ENCODE measurements around the gene CPZ.

DNA sequence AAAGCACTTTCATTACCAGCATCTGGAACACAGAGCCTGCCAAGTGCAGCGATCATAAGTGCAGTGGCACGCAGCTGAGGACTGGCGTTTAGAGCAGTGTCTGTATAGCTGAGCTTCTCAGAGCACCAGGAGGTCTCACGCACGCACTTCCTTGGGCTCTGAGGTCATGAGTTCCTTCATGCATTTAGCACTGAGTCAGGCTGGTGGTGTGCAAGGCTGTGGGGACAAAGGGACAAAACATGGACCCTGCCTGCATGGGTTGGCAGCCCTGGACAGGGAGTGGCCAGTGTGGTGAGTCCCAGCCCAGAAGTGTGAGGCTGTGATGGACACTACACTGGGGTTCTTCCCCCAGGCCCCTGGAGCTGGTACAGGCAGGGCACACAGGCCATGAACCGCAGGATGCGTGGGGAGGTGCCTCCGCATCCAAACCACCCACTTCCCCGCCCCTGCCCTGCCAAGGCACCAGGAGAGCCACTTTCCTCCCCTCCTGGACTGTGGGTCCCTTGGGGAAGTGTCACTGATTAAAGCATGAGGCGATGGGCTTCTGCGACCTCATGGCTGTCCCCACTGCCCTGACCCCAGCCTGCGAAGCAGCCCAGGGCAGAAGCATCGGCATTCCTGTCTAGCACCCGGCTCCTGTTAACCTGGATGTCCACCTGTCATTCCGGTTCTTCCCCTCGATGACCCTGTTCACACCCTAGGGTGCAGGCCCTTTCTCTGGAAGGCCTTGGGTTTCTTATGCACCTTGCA lies 49.6 kb upstream of the CPZ start:
- TF ChIP-seq, protein P1, sequence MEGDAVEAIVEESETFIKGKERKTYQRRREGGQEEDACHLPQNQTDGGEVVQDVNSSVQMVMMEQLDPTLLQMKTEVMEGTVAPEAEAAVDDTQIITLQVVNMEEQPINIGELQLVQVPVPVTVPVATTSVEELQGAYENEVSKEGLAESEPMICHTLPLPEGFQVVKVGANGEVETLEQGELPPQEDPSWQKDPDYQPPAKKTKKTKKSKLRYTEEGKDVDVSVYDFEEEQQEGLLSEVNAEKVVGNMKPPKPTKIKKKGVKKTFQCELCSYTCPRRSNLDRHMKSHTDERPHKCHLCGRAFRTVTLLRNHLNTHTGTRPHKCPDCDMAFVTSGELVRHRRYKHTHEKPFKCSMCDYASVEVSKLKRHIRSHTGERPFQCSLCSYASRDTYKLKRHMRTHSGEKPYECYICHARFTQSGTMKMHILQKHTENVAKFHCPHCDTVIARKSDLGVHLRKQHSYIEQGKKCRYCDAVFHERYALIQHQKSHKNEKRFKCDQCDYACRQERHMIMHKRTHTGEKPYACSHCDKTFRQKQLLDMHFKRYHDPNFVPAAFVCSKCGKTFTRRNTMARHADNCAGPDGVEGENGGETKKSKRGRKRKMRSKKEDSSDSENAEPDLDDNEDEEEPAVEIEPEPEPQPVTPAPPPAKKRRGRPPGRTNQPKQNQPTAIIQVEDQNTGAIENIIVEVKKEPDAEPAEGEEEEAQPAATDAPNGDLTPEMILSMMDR (tag by site-specific recombination; IDR thresholded peaks at IDR 0.05) = no peak
- TF ChIP-seq, protein P2, sequence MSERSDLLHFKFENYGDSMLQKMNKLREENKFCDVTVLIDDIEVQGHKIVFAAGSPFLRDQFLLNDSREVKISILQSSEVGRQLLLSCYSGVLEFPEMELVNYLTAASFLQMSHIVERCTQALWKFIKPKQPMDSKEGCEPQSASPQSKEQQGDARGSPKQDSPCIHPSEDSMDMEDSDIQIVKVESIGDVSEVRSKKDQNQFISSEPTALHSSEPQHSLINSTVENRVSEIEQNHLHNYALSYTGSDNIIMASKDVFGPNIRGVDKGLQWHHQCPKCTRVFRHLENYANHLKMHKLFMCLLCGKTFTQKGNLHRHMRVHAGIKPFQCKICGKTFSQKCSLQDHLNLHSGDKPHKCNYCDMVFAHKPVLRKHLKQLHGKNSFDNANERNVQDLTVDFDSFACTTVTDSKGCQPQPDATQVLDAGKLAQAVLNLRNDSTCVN (tag by site-specific recombination; optimal IDR thresholded peaks at IDR 0.05) = no peak
- TF ChIP-seq, protein P3, sequence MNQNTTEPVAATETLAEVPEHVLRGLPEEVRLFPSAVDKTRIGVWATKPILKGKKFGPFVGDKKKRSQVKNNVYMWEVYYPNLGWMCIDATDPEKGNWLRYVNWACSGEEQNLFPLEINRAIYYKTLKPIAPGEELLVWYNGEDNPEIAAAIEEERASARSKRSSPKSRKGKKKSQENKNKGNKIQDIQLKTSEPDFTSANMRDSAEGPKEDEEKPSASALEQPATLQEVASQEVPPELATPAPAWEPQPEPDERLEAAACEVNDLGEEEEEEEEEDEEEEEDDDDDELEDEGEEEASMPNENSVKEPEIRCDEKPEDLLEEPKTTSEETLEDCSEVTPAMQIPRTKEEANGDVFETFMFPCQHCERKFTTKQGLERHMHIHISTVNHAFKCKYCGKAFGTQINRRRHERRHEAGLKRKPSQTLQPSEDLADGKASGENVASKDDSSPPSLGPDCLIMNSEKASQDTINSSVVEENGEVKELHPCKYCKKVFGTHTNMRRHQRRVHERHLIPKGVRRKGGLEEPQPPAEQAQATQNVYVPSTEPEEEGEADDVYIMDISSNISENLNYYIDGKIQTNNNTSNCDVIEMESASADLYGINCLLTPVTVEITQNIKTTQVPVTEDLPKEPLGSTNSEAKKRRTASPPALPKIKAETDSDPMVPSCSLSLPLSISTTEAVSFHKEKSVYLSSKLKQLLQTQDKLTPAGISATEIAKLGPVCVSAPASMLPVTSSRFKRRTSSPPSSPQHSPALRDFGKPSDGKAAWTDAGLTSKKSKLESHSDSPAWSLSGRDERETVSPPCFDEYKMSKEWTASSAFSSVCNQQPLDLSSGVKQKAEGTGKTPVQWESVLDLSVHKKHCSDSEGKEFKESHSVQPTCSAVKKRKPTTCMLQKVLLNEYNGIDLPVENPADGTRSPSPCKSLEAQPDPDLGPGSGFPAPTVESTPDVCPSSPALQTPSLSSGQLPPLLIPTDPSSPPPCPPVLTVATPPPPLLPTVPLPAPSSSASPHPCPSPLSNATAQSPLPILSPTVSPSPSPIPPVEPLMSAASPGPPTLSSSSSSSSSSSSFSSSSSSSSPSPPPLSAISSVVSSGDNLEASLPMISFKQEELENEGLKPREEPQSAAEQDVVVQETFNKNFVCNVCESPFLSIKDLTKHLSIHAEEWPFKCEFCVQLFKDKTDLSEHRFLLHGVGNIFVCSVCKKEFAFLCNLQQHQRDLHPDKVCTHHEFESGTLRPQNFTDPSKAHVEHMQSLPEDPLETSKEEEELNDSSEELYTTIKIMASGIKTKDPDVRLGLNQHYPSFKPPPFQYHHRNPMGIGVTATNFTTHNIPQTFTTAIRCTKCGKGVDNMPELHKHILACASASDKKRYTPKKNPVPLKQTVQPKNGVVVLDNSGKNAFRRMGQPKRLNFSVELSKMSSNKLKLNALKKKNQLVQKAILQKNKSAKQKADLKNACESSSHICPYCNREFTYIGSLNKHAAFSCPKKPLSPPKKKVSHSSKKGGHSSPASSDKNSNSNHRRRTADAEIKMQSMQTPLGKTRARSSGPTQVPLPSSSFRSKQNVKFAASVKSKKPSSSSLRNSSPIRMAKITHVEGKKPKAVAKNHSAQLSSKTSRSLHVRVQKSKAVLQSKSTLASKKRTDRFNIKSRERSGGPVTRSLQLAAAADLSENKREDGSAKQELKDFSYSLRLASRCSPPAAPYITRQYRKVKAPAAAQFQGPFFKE (tag by site-specific recombination; IDR thresholded peaks at IDR 0.05; ENCODE audit: borderline replicate concordance) = no peak
- TF ChIP-seq ZBTB8A (tag by site-specific recombination; IDR thresholded peaks at IDR 0.05) (no peak), ZNF610 (tag by site-specific recombination; IDR thresholded peaks at IDR 0.05; ENCODE audit: borderline replicate concordance) (no peak), ZEB2 (tag by site-specific recombination; IDR thresholded peaks at IDR 0.05) (no peak), SP2 (tag by site-specific recombination; IDR thresholded peaks at IDR 0.05) (no peak), ZNF416 (tag by site-specific recombination; IDR thresholded peaks at IDR 0.05) (no peak)
- TF ChIP-seq, protein P4, sequence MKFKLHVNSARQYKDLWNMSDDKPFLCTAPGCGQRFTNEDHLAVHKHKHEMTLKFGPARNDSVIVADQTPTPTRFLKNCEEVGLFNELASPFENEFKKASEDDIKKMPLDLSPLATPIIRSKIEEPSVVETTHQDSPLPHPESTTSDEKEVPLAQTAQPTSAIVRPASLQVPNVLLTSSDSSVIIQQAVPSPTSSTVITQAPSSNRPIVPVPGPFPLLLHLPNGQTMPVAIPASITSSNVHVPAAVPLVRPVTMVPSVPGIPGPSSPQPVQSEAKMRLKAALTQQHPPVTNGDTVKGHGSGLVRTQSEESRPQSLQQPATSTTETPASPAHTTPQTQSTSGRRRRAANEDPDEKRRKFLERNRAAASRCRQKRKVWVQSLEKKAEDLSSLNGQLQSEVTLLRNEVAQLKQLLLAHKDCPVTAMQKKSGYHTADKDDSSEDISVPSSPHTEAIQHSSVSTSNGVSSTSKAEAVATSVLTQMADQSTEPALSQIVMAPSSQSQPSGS (tag by site-specific recombination; IDR thresholded peaks at IDR 0.05; ENCODE audit: low read depth) = no peak

Measured in HEK293 (cell line).